HCT116 (cell line): ENCODE results near the gene PWWP2B. TPM values are rescaled to one million over a fixed set of nuclear protein-coding genes. Genes with fewer than 3 reads are reported as not detected.

Experiments used
- ATAC-seq: fragments of 200-7000 bp; cut with Tn5 transposase; 2 replicates; pipeline ENCODE4 v1.9.1; 2020; ENCODE audit warnings: mild to moderate bottlenecking, moderate library complexity
- BruUV-seq: library from RNA; stranded (reverse); fragments of 400-500 nt; replicated peaks from 2 replicates; lab custom pipeline; 2021; lab: Mats Ljungman, UMichigan
- CTCF ChIA-PET: fragments of 300-600 bp; sonication (Branson Sonifier 250); formaldehyde crosslinking; loops from one replicate; lab custom pipeline; 2021; ENCODE audit warnings: antibody characterized with exemption; lab: Charles Lee
- POLR2A ChIA-PET: fragments of 300-600, 350-600 bp; sonication (Branson Sonifier 250); formaldehyde crosslinking; loops from one replicate; lab custom pipeline; 2021; ENCODE audit warnings: antibody characterized with exemption; lab: Charles Lee
- RAD21 ChIA-PET, 2 experiments: fragments of 300-600 bp; sonication (Branson Sonifier 250); formaldehyde crosslinking; loops; one replicate each; lab custom pipeline; 2023; ENCODE audit warnings: low total read pairs in 2 of 2; ENCODE audit not compliant: uncharacterized antibody in 2 of 2, unreplicated experiment in 2 of 2, low non-redundant PET in 1 of 2; lab: Charles Lee
- DNase-seq: peaks from one replicate; pipeline ENCODE4 v3.0.0-alpha.2; 2010; ENCODE audit warnings: low read depth, low spot score
- H2AFZ ChIP-seq: fragments of 200-600 bp; shearing (Covaris generic), sonication (generic); 2 replicates; pipeline ENCODE4 v1.6.1; 2017; ENCODE audit warnings: low read depth, mixed run types, mixed read lengths, antibody characterized with exemption, low read length; ENCODE audit not compliant: poor library complexity, severe bottlenecking
- H3K27ac ChIP-seq: 2 replicates; pipeline ENCODE4 v1.5.1; 2012; ENCODE audit warnings: low read depth, low read length
- H3K27me3 ChIP-seq: fragments of 200-600 bp; sonication (generic); 2 replicates; pipeline ENCODE4 v1.6.1; 2016; ENCODE audit warnings: mixed run types, low read length, mixed read lengths; ENCODE audit not compliant: insufficient read depth
- H3K36me3 ChIP-seq, 2 experiments: fragments of 200-500 bp in 1 of 2; fragments of 200-600 bp in 1 of 2; sonication (Bioruptor generic) in 1 of 2; sonication (generic) in 1 of 2; 2 replicates each; pipeline versions ENCODE4 v1.5.1 to v1.6.1; 2014 to 2016; ENCODE audit warnings: low read length in 2 of 2, inconsistent platforms in 1 of 2, mixed read lengths in 1 of 2, mixed run types in 1 of 2; ENCODE audit not compliant: insufficient read depth in 2 of 2, control insufficient read depth in 1 of 2
- H3K4me1 ChIP-seq, 2 experiments: fragments of 200-600 bp in 1 of 2; sonication (generic) in 1 of 2; 2 replicates each; pipeline versions ENCODE4 v1.5.1 to v1.6.1; 2012 to 2017; ENCODE audit warnings: low read length in 2 of 2, inconsistent platforms in 1 of 2, mild to moderate bottlenecking in 1 of 2, mixed read lengths in 1 of 2, mixed run types in 1 of 2, moderate library complexity in 1 of 2; ENCODE audit not compliant: insufficient read depth in 2 of 2, control insufficient read depth in 1 of 2
- H3K4me2 ChIP-seq: fragments of 200-600 bp; sonication (generic); 2 replicates; pipeline ENCODE4 v1.6.1; 2017; ENCODE audit warnings: mixed run types, low read length, mixed read lengths
- H3K4me3 ChIP-seq, 2 experiments: fragments of 200-600 bp in 1 of 2; sonication (generic) in 1 of 2; replicated peaks in 1 of 2; 2 replicates each; pipeline ENCODE4 v1.5.1; 2011 to 2016; ENCODE audit warnings: low read length in 2 of 2, control low read depth in 1 of 2, low read depth in 1 of 2, mild to moderate bottlenecking in 1 of 2, mixed read lengths in 1 of 2, mixed run types in 1 of 2
- H3K79me2 ChIP-seq: fragments of 200-600 bp; sonication (generic); 2 replicates; pipeline ENCODE4 v1.6.1; 2017; ENCODE audit warnings: mild to moderate bottlenecking, mixed run types, low read length, moderate library complexity, mixed read lengths; ENCODE audit not compliant: insufficient read depth
- H3K9ac ChIP-seq: fragments of 200-600 bp; sonication (generic); 2 replicates; pipeline ENCODE4 v1.6.1; 2016; ENCODE audit warnings: low read length, mixed read lengths
- H3K9me2 ChIP-seq: fragments of 200-600 bp; sonication (generic), shearing (Covaris generic); 2 replicates; pipeline ENCODE4 v1.6.1; 2017; ENCODE audit warnings: mixed run types, mild to moderate bottlenecking, moderate library complexity; ENCODE audit not compliant: insufficient read depth
- H3K9me3 ChIP-seq, 2 experiments: fragments of 200-500 bp in 1 of 2; fragments of 200-600 bp in 1 of 2; sonication (Bioruptor generic) in 1 of 2; sonication (generic) in 1 of 2; 2 replicates each; pipeline ENCODE4 v1.6.1; 2014 to 2017; ENCODE audit warnings: low read length in 2 of 2, mixed read lengths in 2 of 2, inconsistent platforms in 1 of 2, low read depth in 1 of 2, mild to moderate bottlenecking in 1 of 2, mixed run types in 1 of 2, moderate library complexity in 1 of 2; ENCODE audit not compliant: control insufficient read depth in 1 of 2, insufficient read depth in 1 of 2
- H4K20me1 ChIP-seq: fragments of 200-600 bp; sonication (generic), shearing (Covaris generic); 2 replicates; pipeline ENCODE4 v1.6.1; 2017; ENCODE audit warnings: mixed run types, mild to moderate bottlenecking, moderate library complexity; ENCODE audit not compliant: insufficient read depth
- ELF1 ChIP-seq: IDR thresholded peaks from 2 replicates; pipeline ENCODE4 v1.6.1; 2012; ENCODE audit warnings: low read depth, borderline replicate concordance
- FOSL1 ChIP-seq: IDR thresholded peaks from 2 replicates; pipeline ENCODE4 v1.6.1; 2012; ENCODE audit warnings: low read depth
- JUND ChIP-seq: IDR thresholded peaks from 2 replicates; pipeline ENCODE4 v1.6.1; 2012
- POLR2A ChIP-seq: IDR thresholded peaks from 2 replicates; pipeline ENCODE4 v1.7.0; 2011; ENCODE audit warnings: borderline replicate concordance; ENCODE audit not compliant: insufficient read depth, insufficient read length; ENCODE audit errors: extremely low read depth
- SIN3A ChIP-seq: IDR thresholded peaks from 2 replicates; pipeline ENCODE4 v1.6.1; 2012; ENCODE audit warnings: low read depth
- SP1 ChIP-seq: IDR thresholded peaks from 2 replicates; pipeline ENCODE4 v1.6.1; 2012; ENCODE audit warnings: low read depth
- TCF7L2 ChIP-seq: IDR thresholded peaks from 2 replicates; pipeline ENCODE4 v1.7.0; 2011; ENCODE audit warnings: borderline replicate concordance, inconsistent platforms; ENCODE audit not compliant: insufficient read depth, insufficient read length; ENCODE audit errors: extremely low read depth
- ZFX ChIP-seq: fragments of 450-650 bp; IDR thresholded peaks from 2 replicates; pipeline ENCODE4 v1.6.1; 2017
- intact Hi-C: fragments of 100-400 bp; cut with micrococcal nuclease; formaldehyde crosslinking; loops from 2 replicates; pipeline ENCODE4 v1.10.0; 2022
- total RNA-seq: library from RNA; stranded (reverse); gene quantifications from one replicate; pipeline ENCODE4 v1.2.1, GENCODE V29; 2021; ENCODE audit not compliant: unreplicated experiment
- TF ChIP-seq, protein P1 (sequence below), 3 experiments: fragments of 200-600 bp in 1 of 3; sonication (generic) in 1 of 3; IDR thresholded peaks in 2 of 3; conservative IDR thresholded peaks in 1 of 3; 2 replicates each; pipeline ENCODE4 v1.5.1; 2012 to 2017; ENCODE audit warnings: low read depth in 2 of 3, low read length in 2 of 3, antibody characterized with exemption in 1 of 3, borderline replicate concordance in 1 of 3, control low read depth in 1 of 3, mild to moderate bottlenecking in 1 of 3, mixed read lengths in 1 of 3, mixed run types in 1 of 3, moderate library complexity in 1 of 3; ENCODE audit not compliant: insufficient read depth in 1 of 3
- TF ChIP-seq, protein P2 (sequence below): IDR thresholded peaks from 2 replicates; pipeline ENCODE4 v1.6.1; 2012
- TF ChIP-seq, protein P3 (sequence below): IDR thresholded peaks from 2 replicates; pipeline ENCODE4 v1.6.1; 2011; ENCODE audit warnings: mild to moderate bottlenecking, low read length, moderate library complexity; ENCODE audit not compliant: insufficient replicate concordance; ENCODE audit errors: extremely low read depth

The PWWP2B gene
- total RNA-seq, 1 experiment from 2014 or later: 13.9 TPM

DNA sequence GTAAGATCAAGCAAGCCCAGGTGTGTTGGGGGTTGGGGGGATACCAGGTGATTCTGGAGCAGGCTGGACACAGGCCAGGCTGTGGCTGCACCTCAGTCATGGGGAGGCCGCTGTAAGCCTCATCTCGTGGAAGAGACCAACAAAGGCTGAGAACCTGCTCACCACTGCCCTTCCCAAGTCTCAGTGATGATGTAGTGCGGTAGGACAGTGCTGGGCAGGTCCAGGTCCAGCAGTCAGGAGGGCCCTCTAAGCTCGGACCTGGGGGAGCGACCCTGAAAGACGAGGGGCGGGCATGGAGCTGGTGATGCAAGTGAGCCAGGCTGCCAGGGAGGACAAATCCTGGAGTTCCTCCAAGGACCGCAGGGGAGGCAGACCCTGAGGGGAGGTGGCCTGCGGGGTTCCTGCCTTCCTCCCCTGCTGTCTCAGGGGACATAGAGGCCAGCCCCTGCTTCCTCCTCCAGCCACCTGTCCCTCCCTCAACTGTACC, 3.3 kb upstream of the PWWP2B start:
- ATAC-seq (no peak), DNase-seq (no peak)
- TF ChIP-seq SIN3A: no peak
- TF ChIP-seq TCF7L2: no peak
- TF ChIP-seq FOSL1: no peak
- no peak for TF ChIP-seq JUND
- no peak for TF ChIP-seq ZFX
- TF ChIP-seq, protein P1, sequence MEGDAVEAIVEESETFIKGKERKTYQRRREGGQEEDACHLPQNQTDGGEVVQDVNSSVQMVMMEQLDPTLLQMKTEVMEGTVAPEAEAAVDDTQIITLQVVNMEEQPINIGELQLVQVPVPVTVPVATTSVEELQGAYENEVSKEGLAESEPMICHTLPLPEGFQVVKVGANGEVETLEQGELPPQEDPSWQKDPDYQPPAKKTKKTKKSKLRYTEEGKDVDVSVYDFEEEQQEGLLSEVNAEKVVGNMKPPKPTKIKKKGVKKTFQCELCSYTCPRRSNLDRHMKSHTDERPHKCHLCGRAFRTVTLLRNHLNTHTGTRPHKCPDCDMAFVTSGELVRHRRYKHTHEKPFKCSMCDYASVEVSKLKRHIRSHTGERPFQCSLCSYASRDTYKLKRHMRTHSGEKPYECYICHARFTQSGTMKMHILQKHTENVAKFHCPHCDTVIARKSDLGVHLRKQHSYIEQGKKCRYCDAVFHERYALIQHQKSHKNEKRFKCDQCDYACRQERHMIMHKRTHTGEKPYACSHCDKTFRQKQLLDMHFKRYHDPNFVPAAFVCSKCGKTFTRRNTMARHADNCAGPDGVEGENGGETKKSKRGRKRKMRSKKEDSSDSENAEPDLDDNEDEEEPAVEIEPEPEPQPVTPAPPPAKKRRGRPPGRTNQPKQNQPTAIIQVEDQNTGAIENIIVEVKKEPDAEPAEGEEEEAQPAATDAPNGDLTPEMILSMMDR (IDR thresholded peaks at IDR 0.05 in 2 of 3, conservative IDR thresholded peaks at IDR 0.05 in 1 of 3; ENCODE audit: borderline replicate concordance in 1 of 3, insufficient read depth in 1 of 3, low read depth in 2 of 3, low read length in 2 of 3): no peak
- TF ChIP-seq, protein P2, sequence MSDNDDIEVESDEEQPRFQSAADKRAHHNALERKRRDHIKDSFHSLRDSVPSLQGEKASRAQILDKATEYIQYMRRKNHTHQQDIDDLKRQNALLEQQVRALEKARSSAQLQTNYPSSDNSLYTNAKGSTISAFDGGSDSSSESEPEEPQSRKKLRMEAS: no peak
- no peak for TF ChIP-seq SP1
- TF ChIP-seq, protein P3, sequence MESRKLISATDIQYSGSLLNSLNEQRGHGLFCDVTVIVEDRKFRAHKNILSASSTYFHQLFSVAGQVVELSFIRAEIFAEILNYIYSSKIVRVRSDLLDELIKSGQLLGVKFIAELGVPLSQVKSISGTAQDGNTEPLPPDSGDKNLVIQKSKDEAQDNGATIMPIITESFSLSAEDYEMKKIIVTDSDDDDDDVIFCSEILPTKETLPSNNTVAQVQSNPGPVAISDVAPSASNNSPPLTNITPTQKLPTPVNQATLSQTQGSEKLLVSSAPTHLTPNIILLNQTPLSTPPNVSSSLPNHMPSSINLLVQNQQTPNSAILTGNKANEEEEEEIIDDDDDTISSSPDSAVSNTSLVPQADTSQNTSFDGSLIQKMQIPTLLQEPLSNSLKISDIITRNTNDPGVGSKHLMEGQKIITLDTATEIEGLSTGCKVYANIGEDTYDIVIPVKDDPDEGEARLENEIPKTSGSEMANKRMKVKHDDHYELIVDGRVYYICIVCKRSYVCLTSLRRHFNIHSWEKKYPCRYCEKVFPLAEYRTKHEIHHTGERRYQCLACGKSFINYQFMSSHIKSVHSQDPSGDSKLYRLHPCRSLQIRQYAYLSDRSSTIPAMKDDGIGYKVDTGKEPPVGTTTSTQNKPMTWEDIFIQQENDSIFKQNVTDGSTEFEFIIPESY: no peak
- TF ChIP-seq POLR2A: no peak
- no peak for TF ChIP-seq ELF1
- peaks cover 9% of the 10 kb centered on the region for H3K79me2 ChIP-seq
- H3K4me1 ChIP-seq: peaks cover 11 to 29% of the 10 kb centered on the region in 2 experiments
- ChIA-PET CTCF (no interaction called here), POLR2A (no interaction called here), RAD21 (no interaction called here)
- no peaks in the 10 kb centered on the region for H3K9me3 ChIP-seq
- H3K4me3 ChIP-seq: no peak overlapping the region
- no peaks in the 10 kb centered on the region for H3K9me2 ChIP-seq
- H3K27ac ChIP-seq: no peak overlapping the region
- no TSS peak for BruUV-seq
- H3K9ac ChIP-seq: no peak overlapping the region
- no peak overlapping the region for H2AFZ ChIP-seq
- intact Hi-C loops: no loop called here
- no peaks in the 10 kb centered on the region for H4K20me1 ChIP-seq
- H3K27me3 ChIP-seq: no peaks in the 10 kb centered on the region
- no peak overlapping the region for H3K4me2 ChIP-seq
- no peaks in the 10 kb centered on the region for H3K36me3 ChIP-seq
